GM21825 (cell line): ENCODE results near the gene STK32B.

Source experiments
- ATAC-seq: cut with Tn5 transposase; IDR thresholded peaks from one replicate; pipeline ENCODE4 v1.9.1; 2021; ENCODE audit warnings: mild to moderate bottlenecking, moderate library complexity; ENCODE audit not compliant: unreplicated experiment

Gene STK32B

DNA sequence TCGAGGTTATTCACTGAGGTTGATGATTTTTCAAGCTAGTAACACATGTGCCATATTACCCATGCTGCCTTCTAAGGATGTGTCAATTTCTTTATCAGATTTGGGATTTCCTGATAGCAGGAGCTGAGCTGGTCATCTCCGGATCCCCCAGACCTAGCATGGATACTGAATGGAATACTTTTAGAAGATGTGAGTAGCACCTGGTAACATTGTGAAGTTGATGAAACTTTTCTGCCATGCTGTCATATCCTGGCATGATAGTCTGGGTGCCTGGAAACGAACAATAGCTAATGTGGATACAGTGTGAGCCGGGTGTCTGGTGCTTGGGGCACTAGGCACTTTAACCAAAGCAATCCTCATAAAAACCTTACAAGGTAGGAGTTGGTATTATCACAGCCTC, 21.1 kb upstream of the STK32B start:
- no peak for ATAC-seq

DNA sequence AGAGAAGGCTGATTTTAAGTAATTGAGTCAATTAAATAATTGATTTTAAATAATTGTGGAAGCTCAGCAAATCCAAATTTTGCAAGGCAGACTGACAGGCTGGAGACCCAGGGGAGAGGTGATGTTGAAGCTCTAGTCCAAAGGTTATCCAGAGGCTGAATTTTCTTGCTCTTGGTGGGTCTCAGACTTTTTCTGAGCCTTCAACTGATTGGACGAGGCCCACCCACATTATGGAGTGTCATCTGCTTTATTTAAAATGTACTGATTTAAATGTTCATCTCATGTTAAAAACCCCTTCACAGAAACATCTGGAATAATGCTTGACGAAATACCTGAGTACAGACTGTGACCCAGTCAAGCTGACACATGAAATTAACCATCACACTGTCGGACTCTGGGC, 20.4 kb upstream of the STK32B start:
- no peak for ATAC-seq

DNA sequence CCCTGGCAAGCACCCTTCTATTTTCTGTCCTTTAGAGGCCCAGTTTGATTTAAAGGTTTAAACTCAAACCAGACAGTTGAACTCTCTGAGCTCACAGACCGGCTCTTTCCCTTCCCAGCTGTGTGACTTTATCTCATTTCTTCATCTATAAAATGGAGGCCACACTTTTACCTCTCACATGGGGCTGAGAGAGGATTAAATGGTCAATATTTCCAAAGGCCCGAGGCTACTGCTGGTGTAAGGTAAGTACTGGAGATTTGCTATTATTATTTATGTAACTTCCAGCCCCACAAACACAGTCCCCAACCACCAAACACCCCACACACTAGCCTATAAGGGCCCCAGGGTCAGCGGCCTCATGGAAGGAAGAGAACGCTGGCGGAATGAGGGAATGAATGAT, 18.5 kb upstream of the STK32B start:
- no peak for ATAC-seq

DNA sequence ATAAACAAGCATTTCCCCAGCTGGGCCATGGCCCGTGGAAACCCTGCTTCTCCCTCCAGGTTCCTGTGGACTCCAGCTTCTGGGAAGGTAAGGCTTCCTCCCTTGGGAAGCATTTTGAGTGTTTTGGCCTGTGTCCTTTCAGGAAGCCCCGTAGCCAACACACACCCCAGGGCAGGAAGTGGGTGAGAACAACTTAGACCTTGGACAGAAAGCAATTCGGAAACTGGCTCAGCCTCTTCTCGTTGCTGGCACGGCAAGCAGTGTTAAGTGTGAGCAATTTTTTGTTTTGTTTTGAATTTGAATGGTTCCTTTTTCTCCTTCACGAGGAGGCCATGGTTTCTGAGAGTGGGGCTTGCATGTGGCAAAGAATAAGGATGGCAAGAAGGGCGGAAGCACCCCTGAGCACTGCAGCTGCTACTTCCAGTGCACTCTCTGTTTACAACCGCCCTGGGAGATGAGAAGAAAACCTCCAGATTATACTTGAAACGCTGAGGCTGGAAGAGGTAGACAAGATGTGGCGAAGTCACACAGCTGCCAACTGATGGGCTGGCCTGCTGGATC, 17.9 kb upstream of the STK32B start:
- no peak for ATAC-seq

DNA sequence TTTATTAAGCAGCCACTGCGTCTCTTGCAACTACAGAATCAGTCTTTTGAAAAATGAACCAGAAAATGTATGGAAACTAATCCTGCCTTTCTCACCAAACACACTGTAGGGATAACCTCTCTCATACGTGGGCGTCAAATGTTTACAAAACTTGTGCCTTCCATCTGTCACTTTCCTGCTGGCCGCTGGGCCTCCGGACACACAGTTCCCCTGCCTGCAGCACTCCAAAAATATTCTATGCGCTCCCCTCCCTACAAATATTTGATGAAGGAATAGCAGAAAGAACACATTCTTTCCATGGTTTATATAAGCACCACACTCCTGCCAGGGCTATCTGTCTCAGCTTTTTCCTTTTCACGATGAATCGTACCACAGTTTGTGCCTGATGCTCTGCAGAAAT, 17.1 kb upstream of the STK32B start:
- ATAC-seq = no peak

DNA sequence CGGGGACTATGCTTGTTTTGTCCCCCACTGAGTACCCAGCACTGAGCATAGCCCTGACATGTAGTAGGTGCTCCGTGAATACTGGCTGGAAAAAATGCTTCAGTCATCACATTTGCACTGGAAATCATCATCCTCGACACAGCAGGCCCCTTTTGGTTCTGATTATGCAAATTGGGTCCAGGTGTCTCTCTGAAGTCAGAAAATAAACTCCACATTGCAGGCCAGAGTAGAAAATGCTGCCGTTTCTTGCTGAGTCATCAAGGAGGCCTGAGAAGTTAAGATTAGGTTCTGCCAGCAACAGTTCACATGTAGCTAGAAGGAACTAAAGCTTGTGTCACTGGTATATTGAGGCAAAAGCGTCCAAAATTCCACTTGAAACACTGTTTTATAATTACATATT, 15.0 kb upstream of the STK32B start:
- ATAC-seq = no peak

DNA sequence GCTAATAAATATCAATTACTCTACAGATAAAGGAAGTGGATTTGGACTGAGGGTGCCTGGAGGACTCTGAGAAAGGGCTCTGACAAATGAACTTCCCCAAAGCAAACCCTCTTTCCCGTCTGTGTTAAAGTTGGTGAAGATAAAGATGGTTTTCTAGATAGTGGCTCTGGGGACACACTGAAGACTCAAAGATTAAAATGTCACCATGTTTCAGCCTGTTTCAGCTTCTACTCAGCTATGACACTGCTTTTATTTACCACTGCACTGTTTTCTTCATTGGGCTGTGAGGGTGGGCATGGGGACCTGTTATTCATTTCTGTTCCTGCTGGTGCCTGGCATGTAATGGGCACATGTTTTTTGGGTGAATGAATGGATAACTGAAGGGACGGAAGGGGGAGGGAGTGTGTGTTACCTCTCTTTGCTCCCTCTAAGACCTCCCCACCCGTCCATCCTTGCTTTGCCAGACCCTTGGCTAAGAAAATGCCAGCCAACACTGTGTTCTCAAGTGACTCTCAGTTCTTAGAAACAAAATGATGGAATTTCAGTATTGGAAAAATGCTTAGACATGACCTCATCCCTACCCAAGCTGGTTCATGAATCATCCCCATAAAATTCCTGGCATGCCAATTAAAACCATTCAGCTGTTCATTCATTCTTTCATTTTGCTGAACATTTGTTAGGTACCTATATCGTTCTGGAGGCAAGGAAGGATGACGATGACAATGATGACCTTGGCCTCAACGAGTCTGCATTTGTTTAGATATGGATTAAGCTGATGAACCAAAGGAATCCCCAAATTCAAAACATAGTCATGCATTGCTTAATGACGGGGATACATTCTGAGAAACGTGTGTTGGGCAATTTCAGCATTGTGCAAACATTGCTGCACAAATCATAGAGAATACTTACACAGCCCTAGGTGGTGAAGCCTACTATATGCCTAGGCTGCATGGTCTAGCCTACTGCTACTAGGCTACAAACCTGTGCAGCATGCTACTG, 13.4 kb upstream of the STK32B start:
- ATAC-seq = no peak

DNA sequence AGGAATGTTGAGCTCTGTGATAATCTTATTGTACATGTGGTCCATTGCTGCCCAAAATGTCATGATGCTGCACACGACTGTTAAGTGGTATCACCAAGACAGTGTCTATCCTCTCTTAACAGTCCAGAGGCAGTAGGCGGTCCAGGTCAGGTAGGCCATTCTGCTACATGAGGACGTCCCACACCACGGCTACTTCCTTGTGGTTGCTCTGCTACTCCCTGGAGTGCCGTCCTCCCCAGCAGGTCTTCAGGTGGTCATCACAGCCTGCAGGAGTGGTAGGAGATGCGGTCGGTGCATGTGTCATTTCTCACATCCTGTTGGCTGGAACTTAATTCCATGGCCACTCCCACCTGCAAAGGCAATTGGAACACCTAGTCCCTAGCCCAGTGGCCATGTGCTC, 11.5 kb upstream of the STK32B start:
- no peak for ATAC-seq

DNA sequence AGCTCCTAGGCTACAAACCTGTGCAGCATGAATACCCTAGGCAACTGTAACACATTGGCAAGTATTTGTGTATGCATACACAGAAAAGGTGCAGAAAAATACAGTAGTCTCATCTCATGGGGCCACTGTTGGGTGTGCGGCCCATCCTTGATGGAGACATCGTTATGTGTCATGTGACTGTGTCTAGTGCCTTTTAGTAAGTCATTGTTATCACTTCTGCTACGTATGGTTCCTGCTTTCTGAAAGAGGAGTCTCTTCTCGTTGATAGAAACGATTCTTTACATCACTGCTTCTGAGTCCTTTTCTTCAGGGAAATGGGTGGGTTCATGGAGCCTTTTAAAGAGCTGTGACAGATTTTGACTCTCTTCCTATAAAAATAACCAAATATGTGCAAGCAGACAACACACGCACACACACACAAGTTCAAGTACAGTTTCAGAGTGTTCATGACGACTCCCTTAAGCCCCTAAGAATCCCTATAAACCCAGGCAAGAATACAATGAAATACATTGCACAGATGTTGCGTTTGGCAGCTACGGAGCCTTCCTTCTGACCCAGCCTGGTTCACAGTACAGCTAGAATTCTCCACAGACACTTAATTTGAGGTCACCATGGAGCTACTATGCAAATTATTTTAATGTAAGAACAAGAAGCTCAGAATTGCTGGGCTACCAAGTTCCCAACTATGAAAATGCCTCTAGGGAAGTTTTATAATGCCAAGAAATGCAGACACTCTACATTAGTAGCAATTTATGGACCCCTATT, 10.2 kb upstream of the STK32B start:
- ATAC-seq = no peak

DNA sequence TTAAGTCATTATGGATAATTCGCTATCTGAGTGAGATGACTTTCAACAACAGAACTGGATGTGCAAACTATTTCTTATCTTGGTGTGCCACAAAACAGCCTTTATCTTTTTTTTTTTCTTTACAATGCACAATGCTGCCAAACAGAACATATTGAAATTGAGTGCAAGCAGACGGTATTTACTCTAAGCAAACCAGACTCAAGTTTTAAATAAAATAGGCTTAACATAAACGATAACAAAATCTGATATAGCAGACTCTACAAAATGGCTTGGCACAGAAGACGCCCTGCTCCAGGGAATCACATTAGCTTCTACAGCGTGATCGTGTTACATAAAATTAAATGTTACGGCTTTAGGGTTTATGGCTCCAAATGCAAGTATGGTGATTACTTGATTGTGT, 9.6 kb upstream of the STK32B start:
- ATAC-seq = no peak

DNA sequence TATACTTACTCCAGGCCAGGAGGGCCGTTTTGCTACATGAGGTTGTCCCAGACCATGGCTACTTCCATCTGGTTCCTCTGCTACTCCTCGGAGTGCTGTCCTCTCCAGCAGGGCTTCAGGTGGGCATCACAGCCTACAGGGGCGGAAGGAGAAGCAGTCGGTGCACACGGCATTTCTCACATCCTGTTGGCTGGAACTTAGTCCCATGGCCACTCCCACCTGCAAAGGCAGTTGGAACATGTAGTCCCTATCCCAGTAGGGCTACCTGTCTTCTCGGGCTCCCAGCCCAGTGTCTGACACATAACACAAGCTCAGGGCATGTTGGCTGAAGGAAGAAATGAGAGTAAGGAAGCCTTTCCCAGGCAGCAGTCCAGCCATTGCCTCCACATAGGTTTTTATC, 7.7 kb upstream of the STK32B start:
- ATAC-seq = no peak

DNA sequence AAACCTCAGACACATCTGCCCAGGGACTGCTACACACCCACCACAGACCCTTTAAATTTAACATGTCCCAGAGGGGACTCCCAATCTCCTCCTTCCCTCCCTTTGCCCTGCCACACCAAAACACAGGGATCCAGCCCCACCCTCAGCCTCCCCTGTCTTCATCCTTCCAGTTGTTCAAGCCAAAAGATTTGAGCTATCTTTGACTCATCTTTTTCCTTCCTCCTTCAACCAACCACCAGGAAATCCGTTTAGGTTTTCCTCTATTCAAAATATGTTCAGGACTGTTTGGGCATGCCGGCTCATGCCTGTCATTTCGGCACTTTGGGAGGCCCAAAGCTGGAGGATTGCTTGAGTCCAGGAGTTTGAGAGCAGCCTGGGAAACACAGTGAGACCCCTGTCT, 6.9 kb upstream of the STK32B start:
- no peak for ATAC-seq

DNA sequence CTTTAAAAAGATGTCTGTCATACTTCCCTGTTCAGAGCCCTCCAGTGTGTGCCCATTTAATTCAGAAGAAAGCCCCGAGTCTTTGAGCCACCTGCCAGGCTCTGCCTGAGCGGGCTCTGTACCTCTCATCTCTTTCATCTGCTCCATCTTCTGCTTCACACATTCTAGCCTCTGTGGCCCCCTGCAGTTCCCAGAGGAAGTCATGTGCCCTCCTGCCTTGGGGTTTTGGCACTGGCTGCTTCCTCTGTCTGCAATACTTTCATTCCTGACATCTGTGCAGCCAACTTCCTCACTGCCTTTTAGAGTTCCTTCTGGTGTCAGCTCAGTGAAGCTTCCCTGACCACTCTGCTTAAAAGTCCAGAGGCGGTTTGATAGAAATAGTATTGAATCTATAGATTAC, 6.2 kb upstream of the STK32B start:
- no peak for ATAC-seq

DNA sequence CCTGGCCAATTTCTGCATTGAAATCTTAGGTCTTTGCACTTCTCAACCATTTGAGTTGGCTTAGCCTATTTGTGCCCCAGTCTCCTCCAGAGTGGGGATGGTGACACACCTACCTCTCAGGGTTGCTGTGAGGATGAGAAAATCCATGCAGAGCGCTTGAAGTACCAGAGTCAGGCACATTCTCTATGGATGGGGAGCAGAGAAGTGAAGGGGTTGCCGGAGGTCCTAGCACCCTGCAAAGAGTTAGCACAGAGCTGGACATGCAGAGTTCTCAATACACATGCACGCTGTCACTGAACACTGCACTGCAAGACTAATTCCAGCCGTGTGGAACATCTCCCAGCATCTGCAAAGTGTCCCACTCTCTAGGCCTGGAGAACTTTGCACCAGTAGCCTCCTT, 2.6 kb upstream of the STK32B start:
- ATAC-seq = no peak

DNA sequence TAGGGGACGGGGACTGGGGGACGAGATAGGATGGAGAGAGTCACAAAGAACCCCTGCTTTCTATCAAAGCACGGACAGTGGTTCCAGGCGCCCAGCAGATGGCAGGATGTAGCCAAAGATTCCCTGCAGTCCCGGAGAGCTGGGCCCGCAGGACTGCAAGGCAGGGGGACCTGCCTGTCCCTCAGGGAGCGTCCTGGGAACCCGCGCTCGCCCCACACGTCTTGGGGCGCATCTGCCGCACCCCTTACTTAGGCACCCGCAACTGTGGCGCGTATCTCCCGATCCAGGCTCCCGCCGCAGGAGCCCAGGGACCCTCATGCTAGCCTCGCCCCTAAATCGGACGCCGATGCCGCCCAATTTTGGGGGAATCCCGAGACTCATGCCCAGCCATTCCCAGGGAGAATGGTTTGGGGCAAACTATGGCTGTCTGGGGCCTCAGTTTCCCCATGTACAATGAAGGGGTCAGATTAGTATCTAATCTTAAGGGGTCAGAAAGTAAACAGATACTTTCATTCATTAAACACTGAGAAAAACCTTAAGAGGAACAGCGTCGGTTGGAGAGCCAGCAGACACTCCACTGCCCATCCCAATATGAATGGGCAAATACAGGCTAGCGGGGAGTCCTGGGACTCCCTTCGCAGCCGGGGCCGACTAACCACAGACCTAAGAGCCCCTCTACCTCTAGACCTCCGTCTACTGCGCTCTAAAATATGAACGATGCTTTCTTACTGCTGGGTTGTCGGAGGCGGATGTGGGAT, 581 bp upstream of the STK32B start:
- no peak for ATAC-seq

DNA sequence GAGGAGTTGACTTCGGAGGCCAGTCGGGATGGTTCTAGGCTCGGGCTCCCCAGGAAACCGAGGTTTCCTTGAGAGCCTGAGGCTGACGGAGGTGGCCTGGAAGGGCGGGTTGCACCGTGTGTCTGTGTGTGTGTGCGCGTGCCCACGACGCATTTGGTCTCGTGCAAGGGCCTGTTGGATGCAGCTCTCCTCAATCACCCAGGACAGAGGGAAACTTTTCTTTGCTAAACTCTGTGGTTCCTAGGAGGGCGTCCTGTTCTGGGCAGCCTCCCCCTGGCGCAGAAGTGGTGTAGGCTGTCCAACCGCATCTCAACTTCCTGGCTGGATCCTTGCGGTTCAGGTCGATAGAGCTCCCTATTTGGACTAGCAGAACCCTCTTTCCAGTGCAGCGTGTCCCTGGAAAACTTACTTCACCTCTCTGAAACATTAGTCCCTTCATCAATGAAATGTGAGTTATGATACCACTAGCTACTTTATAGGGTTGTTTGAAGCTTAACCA, 973 bp downstream of the STK32B start:
- ATAC-seq = no peak

DNA sequence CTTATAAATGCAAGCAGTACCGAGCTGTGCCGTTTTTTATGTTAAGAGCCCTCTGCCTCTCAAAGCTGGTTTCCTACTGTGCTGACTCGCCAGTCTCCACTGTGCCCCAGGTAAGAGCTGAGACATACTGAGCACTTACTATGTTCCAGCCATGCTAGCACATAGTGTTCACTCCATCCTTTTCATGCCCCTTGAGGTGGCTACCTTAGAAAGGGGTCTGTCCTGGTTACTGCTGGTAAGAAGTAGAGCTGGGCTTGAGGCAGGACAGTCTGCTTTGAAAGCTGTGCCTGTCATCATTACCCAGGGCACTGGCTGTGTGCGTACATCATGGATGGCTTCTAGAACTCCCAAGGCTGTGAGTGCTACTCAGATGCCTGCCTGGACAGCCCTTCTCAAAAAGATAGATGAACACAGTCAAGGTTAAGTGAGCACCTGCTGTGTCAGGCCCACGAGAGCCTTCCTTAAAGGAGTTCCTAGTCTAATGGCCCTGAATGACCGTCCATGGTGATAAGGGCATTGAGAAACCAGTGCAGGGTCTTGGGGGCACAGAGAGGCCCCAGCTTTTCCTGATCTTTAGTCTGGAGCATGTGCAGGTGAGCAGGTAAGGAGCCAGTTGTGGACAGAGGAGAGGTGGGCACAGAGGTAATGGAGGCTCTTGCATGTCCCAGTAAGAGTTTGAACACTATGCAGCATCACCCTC, 1.6 kb downstream of the STK32B start:
- no peak for ATAC-seq

DNA sequence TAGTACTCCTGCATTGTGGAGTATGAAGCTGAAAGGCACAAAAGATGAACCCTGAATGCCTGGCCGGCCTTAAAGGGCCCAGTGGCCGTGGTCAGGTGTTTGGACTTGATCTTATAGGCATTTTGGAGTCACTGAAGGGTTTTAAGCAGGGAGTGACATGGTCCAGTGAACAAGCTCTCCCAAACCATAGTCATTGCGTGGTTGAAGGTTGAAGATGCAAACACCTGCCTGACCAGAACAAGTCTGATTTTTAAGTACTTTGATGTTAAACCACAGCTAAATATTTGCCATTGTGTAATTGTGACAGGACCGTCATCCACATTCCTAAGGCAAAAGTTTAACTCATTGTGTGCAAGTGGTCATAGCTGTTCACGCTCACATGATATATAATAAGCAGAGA, 3.3 kb downstream of the STK32B start:
- no peak for ATAC-seq

DNA sequence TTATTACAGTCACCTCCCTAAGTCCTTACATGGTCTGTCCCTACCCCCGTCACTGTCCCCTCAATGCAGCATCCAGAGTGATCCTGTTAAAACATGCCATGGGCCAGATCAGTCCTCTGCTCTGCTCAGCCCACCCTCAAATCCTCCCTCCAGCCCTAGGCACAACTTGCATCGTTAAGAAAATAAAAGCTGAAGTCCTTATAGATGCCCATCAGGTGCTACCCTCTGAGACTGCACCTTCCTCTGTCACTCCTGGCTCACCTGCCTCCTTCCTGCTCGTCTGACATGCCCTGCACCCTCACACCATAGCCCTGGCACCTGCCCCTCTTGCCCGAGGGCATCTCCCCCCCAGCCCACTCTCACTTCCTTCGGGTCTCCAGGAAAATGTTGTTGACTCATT, 4.1 kb downstream of the STK32B start:
- ATAC-seq = no peak

DNA sequence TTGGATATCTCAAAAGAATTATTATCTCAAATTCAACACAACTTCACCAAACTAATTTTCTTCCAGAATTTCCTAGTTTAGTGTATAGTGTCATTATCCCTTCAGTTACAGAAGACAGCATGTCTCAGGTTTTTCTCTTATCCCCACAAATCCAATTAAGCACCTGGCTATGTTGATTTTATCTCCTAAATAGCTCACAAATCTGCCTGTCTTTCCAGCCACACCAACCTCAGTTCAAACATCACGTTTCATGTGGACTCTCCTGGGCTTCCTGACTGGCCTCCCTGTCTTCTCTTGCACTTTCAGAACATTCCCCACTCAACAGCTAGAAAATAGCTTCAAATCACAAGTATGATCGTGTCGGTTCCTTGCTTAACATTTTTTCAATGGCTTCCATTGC, 14.8 kb downstream of the STK32B start:
- no peak for ATAC-seq
